ENCODE measurements around the gene FBLN1. TPM values are rescaled to one million over a fixed set of nuclear protein-coding genes. Genes with fewer than 3 reads are reported as not detected.

Gene FBLN1
- total and polyA plus RNA-seq, 2 donors (not counting 3 experiments of a cell fraction or from before 2014, with no cell fraction given), result 1.2 to 4.0 TPM

GRCh38 chr22:45534339-45535192 is 31.9 kb downstream of the FBLN1 start:
- dilution Hi-C loops (cut with MboI; ENCODE audit: extremely low pct_ligation_motif_present, low sequenced_read_pairs), result no loop called here
- H3K9me3 ChIP-seq (replicated peaks; ENCODE audit: control insufficient read depth, insufficient read depth, low read length), result no peaks in the 10 kb centered on the region
- no peaks in the 10 kb centered on the region for H3K4me1 ChIP-seq (ENCODE audit: control insufficient read depth, extremely low read depth, insufficient read depth, low read length)
- no peak overlapping the region for H3K9ac ChIP-seq (replicated peaks; ENCODE audit: extremely low read depth, insufficient read depth, low read length)
- ChIA-PET CTCF (no interaction called here), POLR2A (no interaction called here)
- no TSS peak for BruUV-seq (replicated peaks)
- H3K27me3 ChIP-seq (ENCODE audit: control insufficient read depth in 2 of 2, insufficient read depth in 2 of 2, low read length in 2 of 2), result no peaks in the 10 kb centered on the region
- H3K4me2 ChIP-seq (ENCODE audit: insufficient read depth, low read length), result no peak overlapping the region
- intact Hi-C loops (cut with micrococcal nuclease), result no loop called here
- FAIRE-seq (no peak), DNase-seq (ENCODE audit: low read depth, low spot score) (no peak)
- no peak overlapping the region for H2AFZ ChIP-seq (ENCODE audit: low read depth, low read length)
- no peaks in the 10 kb centered on the region for H3K9me1 ChIP-seq (replicated peaks; ENCODE audit: control insufficient read depth, extremely low read depth, insufficient read depth, low read length)
- no peaks in the 10 kb centered on the region for H4K20me1 ChIP-seq (replicated peaks; ENCODE audit: control insufficient read depth, extremely low read depth, insufficient read depth, low read length)
- H3K4me3 ChIP-seq (replicated peaks in 1 of 3; ENCODE audit: insufficient read depth in 1 of 3, low read depth in 1 of 3, low read length in 3 of 3), result no peak overlapping the region
- TF ChIP-seq JUN (IDR thresholded peaks at IDR 0.05; ENCODE audit: borderline replicate concordance, insufficient read depth, insufficient read length, low read depth) (no peak), EZH2 (IDR thresholded peaks at IDR 0.05; ENCODE audit: borderline replicate concordance, low read depth, low read length, severe bottlenecking) (no peak), GATA2 (IDR thresholded peaks at IDR 0.05; ENCODE audit: insufficient read depth, insufficient read length, low read depth, low read length) (no peak), POLR2AphosphoS5 (IDR thresholded peaks at IDR 0.05; ENCODE audit: insufficient read depth, low read depth, low read length) (no peak), FOS (IDR thresholded peaks at IDR 0.05; ENCODE audit: borderline replicate concordance, insufficient read depth, low read length) (no peak), CTCF (IDR thresholded peaks at IDR 0.05; ENCODE audit: extremely low read depth in 1 of 2, insufficient read depth in 1 of 2, low read depth in 1 of 2, low read length in 2 of 2) (no peak), MYC (IDR thresholded peaks at IDR 0.05; ENCODE audit: low read depth, low read length) (no peak), POLR2A (IDR thresholded peaks at IDR 0.05; ENCODE audit: low read depth, low read length) (no peak)
- TF ChIP-seq, protein P1, sequence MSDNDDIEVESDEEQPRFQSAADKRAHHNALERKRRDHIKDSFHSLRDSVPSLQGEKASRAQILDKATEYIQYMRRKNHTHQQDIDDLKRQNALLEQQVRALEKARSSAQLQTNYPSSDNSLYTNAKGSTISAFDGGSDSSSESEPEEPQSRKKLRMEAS (IDR thresholded peaks at IDR 0.05; ENCODE audit: insufficient read depth, insufficient read length), result no peak
- H3K36me3 ChIP-seq (ENCODE audit: control insufficient read depth in 2 of 2, extremely low read depth in 1 of 2, insufficient read depth in 2 of 2, low read length in 2 of 2), result no peaks in the 10 kb centered on the region
- H3K27ac ChIP-seq (ENCODE audit: insufficient read depth, low read depth, low read length), result no peak overlapping the region
- no peaks in the 10 kb centered on the region for H3K79me2 ChIP-seq (ENCODE audit: control insufficient read depth, insufficient read depth, low read length)

Data from endothelial cell of umbilical vein (primary cell).